Omental fat pad (tissue), 4 donors: ENCODE measurements around the gene PPP1R10. TPM values are rescaled to one million over a fixed set of nuclear protein-coding genes. Genes with fewer than 3 reads are reported as not detected.

Experiments
- ATAC-seq: fragments of 150-250 bp; one replicate; pipeline ENCODE4 v1.9.1; 2016; ENCODE audit warnings: mild to moderate bottlenecking, moderate library complexity; ENCODE audit not compliant: low FRiP score
- DNase-seq: peaks from one replicate; pipeline ENCODE4 v3.0.0-alpha.2; 2019; ENCODE audit warnings: low spot score
- CTCF ChIP-seq, 3 donors: fragments of 450-650 bp; IDR thresholded peaks; one replicate each; pipeline ENCODE4 v1.5.1; 2016 to 2017; ENCODE audit warnings: antibody characterized with exemption in 3 of 3, mild to moderate bottlenecking in 3 of 3, moderate library complexity in 2 of 3
- total RNA-seq, 4 donors: library from RNA; depleted of rRNA; stranded (reverse); fragments of >200 nt; gene quantifications; one replicate each; pipeline ENCODE4 v1.1.0, GENCODE V29; 2016

PPP1R10 gene
- total RNA-seq, 4 donors from 2014 or later, result 26.3 to 89.4 (median 42.0) TPM

- TF ChIP-seq CTCF (IDR thresholded peaks at IDR 0.05), result no peak
- DNase-seq (no peak), ATAC-seq (no peak)
Measured at GRCh38 chr6:30573113-30573512, 43.9 kb downstream of the PPP1R10 start.

- ATAC-seq, result no peak
- no peak for DNase-seq
- TF ChIP-seq CTCF (IDR thresholded peaks at IDR 0.05), result no peak
Measured at GRCh38 chr6:30572148-30572547, 44.9 kb downstream of the PPP1R10 start.

- TF ChIP-seq CTCF (IDR thresholded peaks at IDR 0.05), result no peak
- DNase-seq, result no peak
- ATAC-seq, result peak; percentile 19
Measured at GRCh38 chr6:30571762-30572082, 45.3 kb downstream of the PPP1R10 start.

- DNase-seq (peak; percentile 91), ATAC-seq (peak; percentile 97)
Measured at GRCh38 chr6:30571075-30571761, 45.8 kb downstream of the PPP1R10 start, which contains the start of gene ABCF1. Gene ABCF1, plus strand, starts transcription at chr6:30571442. Its CDS starts 46 bp downstream, at chr6:30571488.

GRCh38 chr6:30570740-30571074 lies 46.3 kb downstream of the PPP1R10 start:
- no peak for TF ChIP-seq CTCF (IDR thresholded peaks at IDR 0.05)
- ATAC-seq, result peak; percentile 22
- no peak for DNase-seq

More at GRCh38 chr6:30571075-30571761, 45.8 kb downstream of the PPP1R10 start, which contains the start of gene ABCF1:
- no peak for TF ChIP-seq CTCF (IDR thresholded peaks at IDR 0.05)

- no peak for TF ChIP-seq CTCF (IDR thresholded peaks at IDR 0.05)
- ATAC-seq (peak; percentile 3), DNase-seq (no peak)
Measured at GRCh38 chr6:30570263-30570662, 46.8 kb downstream of the PPP1R10 start.

- ATAC-seq, result no peak
- no peak for DNase-seq
- TF ChIP-seq CTCF (IDR thresholded peaks at IDR 0.05), result no peak
Measured at GRCh38 chr6:30568245-30568644, 48.8 kb downstream of the PPP1R10 start.
